OCI-LY1 (cell line): Measurements from ENCODE around the gene FAM180A.

ENCODE experiments used
- H2AFZ ChIP-seq: fragments of 200-600 bp; sonication (generic), shearing (Covaris generic); 2 replicates; pipeline ENCODE4 v1.6.0; 2014; ENCODE audit warnings: antibody characterized with exemption, mild to moderate bottlenecking, low read length
- H3F3A ChIP-seq: fragments of 200-600 bp; sonication (generic), shearing (Covaris generic); 2 replicates; pipeline ENCODE4 v1.6.0; 2014; ENCODE audit warnings: mild to moderate bottlenecking, antibody characterized with exemption, low read length, moderate library complexity; ENCODE audit not compliant: insufficient read depth
- H3K27ac ChIP-seq: fragments of 200-600 bp; sonication (generic); 2 replicates; pipeline ENCODE4 v1.5.1; 2014; ENCODE audit warnings: low read length, mixed run types, mild to moderate bottlenecking, low read depth; ENCODE audit not compliant: poor library complexity, severe bottlenecking
- H3K27me3 ChIP-seq: fragments of 200-600 bp; sonication (generic); 2 replicates; pipeline ENCODE4 v1.6.0; 2014; ENCODE audit warnings: antibody characterized with exemption, mild to moderate bottlenecking, low read length, moderate library complexity; ENCODE audit not compliant: insufficient read depth
- H3K36me3 ChIP-seq: fragments of 200-600 bp; sonication (generic); 2 replicates; pipeline ENCODE4 v1.6.1; 2014; ENCODE audit warnings: mild to moderate bottlenecking, antibody characterized with exemption, low read length, moderate library complexity, mixed read lengths; ENCODE audit not compliant: insufficient read depth
- H3K4me1 ChIP-seq: fragments of 200-600 bp; sonication (generic); 2 replicates; pipeline ENCODE4 v1.5.1; 2014; ENCODE audit warnings: mild to moderate bottlenecking, low read length, moderate library complexity; ENCODE audit not compliant: insufficient read depth, severe bottlenecking
- H3K4me2 ChIP-seq: fragments of 200-600 bp; sonication (generic), shearing (Covaris generic); 2 replicates; pipeline ENCODE4 v1.6.1; 2014; ENCODE audit warnings: low read length
- H3K4me3 ChIP-seq: fragments of 200-600 bp; sonication (generic); 2 replicates; pipeline ENCODE4 v1.5.1; 2014; ENCODE audit warnings: low read length, low read depth, mild to moderate bottlenecking, mixed read lengths; ENCODE audit not compliant: poor library complexity, severe bottlenecking
- H3K79me2 ChIP-seq: fragments of 200-600 bp; shearing (Covaris generic); 2 replicates; pipeline ENCODE4 v1.6.1; 2016; ENCODE audit warnings: mixed run types, low read length, mixed read lengths; ENCODE audit not compliant: insufficient read depth
- H3K9ac ChIP-seq: fragments of 200-600 bp; sonication (generic), shearing (Covaris generic); 2 replicates; pipeline ENCODE4 v1.6.1; 2014; ENCODE audit warnings: mild to moderate bottlenecking, low read length, mixed read lengths
- H3K9me2 ChIP-seq: fragments of 200-600 bp; sonication (generic), shearing (Covaris generic); 2 replicates; pipeline ENCODE4 v1.6.1; 2014; ENCODE audit warnings: low read depth, mild to moderate bottlenecking, low read length, mixed read lengths
- H3K9me3 ChIP-seq: fragments of 200-600 bp; shearing (Covaris generic); 2 replicates; pipeline ENCODE4 v1.6.1; 2014; ENCODE audit warnings: low read length, mixed read lengths
- H4K20me1 ChIP-seq: fragments of 200-600 bp; sonication (generic), shearing (Covaris generic); 2 replicates; pipeline ENCODE4 v1.6.0; 2016; ENCODE audit warnings: mild to moderate bottlenecking, low read length; ENCODE audit not compliant: insufficient read depth
- EZH2 ChIP-seq: fragments of 200-600 bp; sonication (generic), shearing (Covaris generic); IDR thresholded peaks from 2 replicates; pipeline ENCODE4 v1.8.0; 2017; ENCODE audit warnings: borderline replicate concordance, mixed run types, mild to moderate bottlenecking, antibody characterized with exemption, low read length, moderate library complexity, mixed read lengths
- TF ChIP-seq, protein P1 (sequence below): fragments of 200-600 bp; sonication (generic), shearing (Covaris generic); IDR thresholded peaks from 2 replicates; pipeline ENCODE4 v1.5.1; 2017; ENCODE audit warnings: mild to moderate bottlenecking, antibody characterized with exemption, low read length, moderate library complexity, mixed read lengths

The FAM180A gene

DNA sequence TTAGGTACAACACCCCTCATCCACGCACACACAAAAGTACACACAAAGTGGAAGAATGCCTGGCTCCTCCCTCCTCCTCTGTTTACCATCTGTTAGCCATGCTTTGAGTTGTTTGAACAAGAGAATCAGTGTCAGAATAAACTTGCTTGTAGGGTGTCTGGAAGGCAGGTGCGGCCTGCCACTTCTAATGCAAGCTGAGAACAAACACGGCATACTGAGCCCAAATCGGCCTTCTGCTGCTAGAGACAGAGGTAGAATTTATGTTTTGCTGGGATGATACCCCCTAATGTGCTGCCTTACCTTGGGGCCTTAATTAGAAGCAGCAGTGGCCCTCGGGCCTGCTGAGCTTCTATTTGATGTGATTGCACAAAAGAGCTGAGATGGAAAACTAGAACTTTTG, 24.9 kb upstream of the FAM180A start:
- H3K27ac ChIP-seq = no peak overlapping the region

GRCh38 chr7:135772639-135773222, 24.1 kb upstream of the FAM180A start:
- Histone ChIP-seq H4K20me1 (no peaks in the 10 kb centered on the region), H3K79me2 (no peaks in the 10 kb centered on the region), H2AFZ (no peak overlapping the region), H3K27ac (no peak overlapping the region), H3K4me1 (no peaks in the 10 kb centered on the region), H3K9me3 (peaks cover 5% of the 10 kb centered on the region; the same call in 1 of the 2 replicates), H3F3A (no peaks in the 10 kb centered on the region), H3K27me3 (no peaks in the 10 kb centered on the region), H3K9ac (no peak overlapping the region), H3K4me3 (no peak overlapping the region), H3K9me2 (no peaks in the 10 kb centered on the region), H3K36me3 (no peaks in the 10 kb centered on the region), H3K4me2 (no peak overlapping the region)
- TF ChIP-seq, protein P1, sequence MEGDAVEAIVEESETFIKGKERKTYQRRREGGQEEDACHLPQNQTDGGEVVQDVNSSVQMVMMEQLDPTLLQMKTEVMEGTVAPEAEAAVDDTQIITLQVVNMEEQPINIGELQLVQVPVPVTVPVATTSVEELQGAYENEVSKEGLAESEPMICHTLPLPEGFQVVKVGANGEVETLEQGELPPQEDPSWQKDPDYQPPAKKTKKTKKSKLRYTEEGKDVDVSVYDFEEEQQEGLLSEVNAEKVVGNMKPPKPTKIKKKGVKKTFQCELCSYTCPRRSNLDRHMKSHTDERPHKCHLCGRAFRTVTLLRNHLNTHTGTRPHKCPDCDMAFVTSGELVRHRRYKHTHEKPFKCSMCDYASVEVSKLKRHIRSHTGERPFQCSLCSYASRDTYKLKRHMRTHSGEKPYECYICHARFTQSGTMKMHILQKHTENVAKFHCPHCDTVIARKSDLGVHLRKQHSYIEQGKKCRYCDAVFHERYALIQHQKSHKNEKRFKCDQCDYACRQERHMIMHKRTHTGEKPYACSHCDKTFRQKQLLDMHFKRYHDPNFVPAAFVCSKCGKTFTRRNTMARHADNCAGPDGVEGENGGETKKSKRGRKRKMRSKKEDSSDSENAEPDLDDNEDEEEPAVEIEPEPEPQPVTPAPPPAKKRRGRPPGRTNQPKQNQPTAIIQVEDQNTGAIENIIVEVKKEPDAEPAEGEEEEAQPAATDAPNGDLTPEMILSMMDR = no peak
- TF ChIP-seq EZH2 = no peak

More for the DNA sequence above, 24.9 kb upstream of the FAM180A start:
- Histone ChIP-seq H3K9ac (no peak overlapping the region), H3K79me2 (no peaks in the 10 kb centered on the region), H3F3A (no peaks in the 10 kb centered on the region), H4K20me1 (no peaks in the 10 kb centered on the region), H3K4me2 (no peak overlapping the region), H3K27me3 (no peaks in the 10 kb centered on the region), H3K4me3 (no peak overlapping the region), H3K36me3 (no peaks in the 10 kb centered on the region), H3K9me3 (peaks cover 9% of the 10 kb centered on the region; the same call in 1 of the 2 replicates), H3K4me1 (no peaks in the 10 kb centered on the region), H2AFZ (no peak overlapping the region), H3K9me2 (no peaks in the 10 kb centered on the region)
- TF ChIP-seq, protein P1 = no peak
- no peak for TF ChIP-seq EZH2

DNA sequence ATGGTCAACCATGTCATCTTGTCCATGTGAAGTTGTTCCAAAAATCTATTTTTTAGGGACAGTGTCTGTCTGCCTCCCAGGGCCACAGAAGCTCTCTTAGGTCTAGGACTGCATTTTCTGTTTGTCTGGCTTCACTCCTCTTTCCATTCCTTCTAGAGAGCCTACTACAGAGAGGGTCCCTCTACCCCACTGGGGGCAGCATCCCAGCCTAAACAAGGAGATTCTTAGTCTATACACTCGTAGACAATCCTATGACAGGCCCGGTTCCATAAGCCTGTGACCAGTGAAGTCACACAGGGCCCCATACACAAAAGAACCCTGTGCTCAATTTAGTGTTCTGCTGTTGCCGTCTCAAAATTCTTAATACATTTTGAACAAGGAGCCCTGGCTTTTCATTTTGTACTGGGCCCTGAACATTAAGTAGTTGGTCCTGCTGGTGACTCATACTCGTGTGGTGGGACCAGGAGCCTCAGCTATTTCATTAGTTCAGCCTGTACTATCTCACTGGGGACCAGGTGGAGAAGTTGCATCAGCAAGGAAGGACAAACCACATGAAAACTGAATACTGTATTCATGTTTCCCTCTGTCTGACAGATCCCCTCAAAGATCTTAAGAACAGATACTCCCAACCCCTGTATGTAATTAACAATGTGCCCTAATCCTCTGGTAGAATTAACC, 23.5 kb upstream of the FAM180A start:
- no peaks in the 10 kb centered on the region for H3K4me1 ChIP-seq
- no peaks in the 10 kb centered on the region for H3K9me3 ChIP-seq
- H3K4me2 ChIP-seq = no peak overlapping the region
- H3K4me3 ChIP-seq = no peak overlapping the region
- TF ChIP-seq, protein P1 = no peak
- no peak for TF ChIP-seq EZH2
- no peaks in the 10 kb centered on the region for H3K27me3 ChIP-seq
- no peaks in the 10 kb centered on the region for H3F3A ChIP-seq
- H4K20me1 ChIP-seq = no peaks in the 10 kb centered on the region
- no peaks in the 10 kb centered on the region for H3K9me2 ChIP-seq
- no peaks in the 10 kb centered on the region for H3K79me2 ChIP-seq
- no peak overlapping the region for H3K9ac ChIP-seq
- no peak overlapping the region for H3K27ac ChIP-seq
- H2AFZ ChIP-seq = no peak overlapping the region
- H3K36me3 ChIP-seq = no peaks in the 10 kb centered on the region
